Gastroesophageal sphincter (tissue), 3 donors: ENCODE data around the gene GSTM1.
"Not testable (repeated sequence)": the region's sequence is repeated elsewhere in the genome, so short reads cannot be mapped to it uniquely, and the experiment has no call there.

Experiments
- CTCF ChIP-seq, 4 experiments: fragments of 200-600 bp in 2 of 4; fragments of 450-650 bp in 2 of 4; sonication (generic) in 1 of 4; IDR thresholded peaks; one replicate each; pipeline ENCODE4 v1.5.1; 2017 to 2019; ENCODE audit warnings: antibody characterized with exemption in 4 of 4, mild to moderate bottlenecking in 2 of 4, moderate library complexity in 2 of 4
- EP300 ChIP-seq: sonication (generic); formaldehyde crosslinking; IDR thresholded peaks from one replicate; pipeline ENCODE4 v1.6.1; 2017; ENCODE audit warnings: antibody characterized with exemption, mild to moderate bottlenecking
- POLR2A ChIP-seq, 2 donors: fragments of 450-650 bp; IDR thresholded peaks; one replicate each; pipeline ENCODE4 v1.6.1; 2017; ENCODE audit warnings: antibody characterized with exemption in 2 of 2, mild to moderate bottlenecking in 2 of 2, moderate library complexity in 1 of 2
- POLR2AphosphoS5 ChIP-seq: sonication (generic); formaldehyde crosslinking; IDR thresholded peaks from one replicate; pipeline ENCODE4 v1.6.1; 2017; ENCODE audit warnings: antibody characterized with exemption

- not testable (repeated sequence) for TF ChIP-seq CTCF (IDR thresholded peaks at IDR 0.05); POLR2A (IDR thresholded peaks at IDR 0.05); POLR2AphosphoS5; EP300
Measured at GRCh38 chr1:109702940-109703339, 15.3 kb downstream of the GSTM1 start.
